ENCODE results near the gene PSMD12. TPM values are rescaled to one million over a fixed set of nuclear protein-coding genes. Genes with fewer than 3 reads are reported as not detected.
"Not testable (repeated sequence)": the region's sequence is repeated elsewhere in the genome, so short reads cannot be mapped to it uniquely, and the experiment has no call there.

The PSMD12 gene
- total RNA-seq, 1 experiment from 2014 or later, result 18.7 TPM

GRCh38 chr17:67336859-67337258, 29.5 kb downstream of the PSMD12 start:
- no peak for DNase-seq
- Histone ChIP-seq H3K9ac (ENCODE audit: low read length) (no peak overlapping the region), H3K4me3 (ENCODE audit: low read length) (no peak overlapping the region), H3K4me1 (ENCODE audit: low read length) (no peaks in the 10 kb centered on the region), H3K27me3 (ENCODE audit: low read length) (no peaks in the 10 kb centered on the region), H3K9me3 (ENCODE audit: low read length) (no peaks in the 10 kb centered on the region), H2AFZ (ENCODE audit: low read length) (no peak overlapping the region), H3K79me2 (ENCODE audit: low read length) (no peaks in the 10 kb centered on the region), H3K4me2 (ENCODE audit: low read depth, low read length, poor library complexity, severe bottlenecking) (no peak overlapping the region), H3K36me3 (ENCODE audit: insufficient read depth, low read length) (peaks cover 21% of the 10 kb centered on the region; the same call in 1 of the 2 replicates), H4K20me1 (ENCODE audit: insufficient read depth, low read depth, low read length) (no peaks in the 10 kb centered on the region), H3K9me2 (replicated peaks; ENCODE audit: insufficient read depth, low read length) (no peaks in the 10 kb centered on the region), H3K27ac (ENCODE audit: low read length) (no peak overlapping the region)

- no peaks in the 10 kb centered on the region for H3K79me2 ChIP-seq (ENCODE audit: low read length)
- H3K4me3 ChIP-seq (ENCODE audit: low read length), result no peak overlapping the region
- no peaks in the 10 kb centered on the region for H4K20me1 ChIP-seq (ENCODE audit: insufficient read depth, low read depth, low read length)
- no peak overlapping the region for H3K27ac ChIP-seq (ENCODE audit: low read length)
- peak; percentile 37 for DNase-seq
- H3K9me2 ChIP-seq (replicated peaks; ENCODE audit: insufficient read depth, low read length), result no peaks in the 10 kb centered on the region
- no peak overlapping the region for H3K4me2 ChIP-seq (ENCODE audit: low read depth, low read length, poor library complexity, severe bottlenecking)
- H3K4me1 ChIP-seq (ENCODE audit: low read length), result peaks cover 7% of the 10 kb centered on the region
- H3K9me3 ChIP-seq (ENCODE audit: low read length), result no peaks in the 10 kb centered on the region
- no peaks in the 10 kb centered on the region for H3K27me3 ChIP-seq (ENCODE audit: low read length)
- H2AFZ ChIP-seq (ENCODE audit: low read length), result no peak overlapping the region
- H3K36me3 ChIP-seq (ENCODE audit: insufficient read depth, low read length), result peaks cover 8% of the 10 kb centered on the region; the same call in 1 of the 2 replicates
- no peak overlapping the region for H3K9ac ChIP-seq (ENCODE audit: low read length)
Observed at GRCh38 chr17:67335245-67335835, 31.0 kb downstream of the PSMD12 start.

GRCh38 chr17:67332162-67332508, 34.2 kb downstream of the PSMD12 start:
- not testable (repeated sequence) for H2AFZ ChIP-seq (ENCODE audit: low read length); H3K4me2 ChIP-seq (ENCODE audit: low read depth, low read length, poor library complexity, severe bottlenecking); H3K4me1 ChIP-seq (ENCODE audit: low read length); H3K9ac ChIP-seq (ENCODE audit: low read length); H3K9me3 ChIP-seq (ENCODE audit: low read length); H3K27ac ChIP-seq (ENCODE audit: low read length); H3K79me2 ChIP-seq (ENCODE audit: low read length); H3K36me3 ChIP-seq (ENCODE audit: insufficient read depth, low read length); H3K27me3 ChIP-seq (ENCODE audit: low read length); H4K20me1 ChIP-seq (ENCODE audit: insufficient read depth, low read depth, low read length); H3K4me3 ChIP-seq (ENCODE audit: low read length); H3K9me2 ChIP-seq (replicated peaks; ENCODE audit: insufficient read depth, low read length)
- peak; percentile 23 for DNase-seq

- not testable (repeated sequence) for H3K9me3 ChIP-seq (ENCODE audit: low read length); H3K27ac ChIP-seq (ENCODE audit: low read length); H3K36me3 ChIP-seq (ENCODE audit: insufficient read depth, low read length); H3K4me2 ChIP-seq (ENCODE audit: low read depth, low read length, poor library complexity, severe bottlenecking); H4K20me1 ChIP-seq (ENCODE audit: insufficient read depth, low read depth, low read length); H3K9me2 ChIP-seq (replicated peaks; ENCODE audit: insufficient read depth, low read length); H3K4me3 ChIP-seq (ENCODE audit: low read length); H3K27me3 ChIP-seq (ENCODE audit: low read length); H3K9ac ChIP-seq (ENCODE audit: low read length); H3K79me2 ChIP-seq (ENCODE audit: low read length); H3K4me1 ChIP-seq (ENCODE audit: low read length)
- H2AFZ ChIP-seq (ENCODE audit: low read length), result peak overlapping the region; percentile 21; the same call in 1 of the 2 replicates
- peak; percentile 60 for DNase-seq
Observed at GRCh38 chr17:67331381-67332161, 34.8 kb downstream of the PSMD12 start.

- Histone ChIP-seq H3K4me3 (ENCODE audit: low read length) (no peak overlapping the region), H3K9me2 (replicated peaks; ENCODE audit: insufficient read depth, low read length) (no peaks in the 10 kb centered on the region), H3K27ac (ENCODE audit: low read length) (no peak overlapping the region), H3K4me2 (ENCODE audit: low read depth, low read length, poor library complexity, severe bottlenecking) (no peak overlapping the region), H3K4me1 (ENCODE audit: low read length) (peaks cover 7% of the 10 kb centered on the region), H3K36me3 (ENCODE audit: insufficient read depth, low read length) (no peaks in the 10 kb centered on the region), H4K20me1 (ENCODE audit: insufficient read depth, low read depth, low read length) (no peaks in the 10 kb centered on the region), H3K79me2 (ENCODE audit: low read length) (no peaks in the 10 kb centered on the region), H3K27me3 (ENCODE audit: low read length) (no peaks in the 10 kb centered on the region), H2AFZ (ENCODE audit: low read length) (no peak overlapping the region), H3K9me3 (ENCODE audit: low read length) (no peaks in the 10 kb centered on the region), H3K9ac (ENCODE audit: low read length) (no peak overlapping the region)
- no peak for DNase-seq
Observed at GRCh38 chr17:67328026-67328425, 38.4 kb downstream of the PSMD12 start.

GRCh38 chr17:67326959-67327745, 39.2 kb downstream of the PSMD12 start:
- H3K79me2 ChIP-seq (ENCODE audit: low read length); H4K20me1 ChIP-seq (ENCODE audit: insufficient read depth, low read depth, low read length); H3K27ac ChIP-seq (ENCODE audit: low read length): not testable (repeated sequence)

GRCh38 chr17:67326440-67326839, 39.9 kb downstream of the PSMD12 start:
- Histone ChIP-seq H3K27ac (ENCODE audit: low read length) (no peak overlapping the region), H3K4me2 (ENCODE audit: low read depth, low read length, poor library complexity, severe bottlenecking) (no peak overlapping the region), H2AFZ (ENCODE audit: low read length) (no peak overlapping the region), H3K4me3 (ENCODE audit: low read length) (no peak overlapping the region), H3K4me1 (ENCODE audit: low read length) (peaks cover 12% of the 10 kb centered on the region), H3K27me3 (ENCODE audit: low read length) (no peaks in the 10 kb centered on the region), H4K20me1 (ENCODE audit: insufficient read depth, low read depth, low read length) (no peaks in the 10 kb centered on the region), H3K9me2 (replicated peaks; ENCODE audit: insufficient read depth, low read length) (no peaks in the 10 kb centered on the region), H3K79me2 (ENCODE audit: low read length) (no peaks in the 10 kb centered on the region), H3K36me3 (ENCODE audit: insufficient read depth, low read length) (no peaks in the 10 kb centered on the region), H3K9ac (ENCODE audit: low read length) (no peak overlapping the region), H3K9me3 (ENCODE audit: low read length) (no peaks in the 10 kb centered on the region)
- DNase-seq, result no peak

More at GRCh38 chr17:67326959-67327745, 39.2 kb downstream of the PSMD12 start:
- H3K4me3 ChIP-seq (ENCODE audit: low read length); H3K9me3 ChIP-seq (ENCODE audit: low read length); DNase-seq; H3K36me3 ChIP-seq (ENCODE audit: insufficient read depth, low read length); H3K4me2 ChIP-seq (ENCODE audit: low read depth, low read length, poor library complexity, severe bottlenecking); H2AFZ ChIP-seq (ENCODE audit: low read length); H3K9me2 ChIP-seq (replicated peaks; ENCODE audit: insufficient read depth, low read length); H3K27me3 ChIP-seq (ENCODE audit: low read length); H3K9ac ChIP-seq (ENCODE audit: low read length): not testable (repeated sequence)
- peaks cover 10% of the 10 kb centered on the region for H3K4me1 ChIP-seq (ENCODE audit: low read length)

- H3K9ac ChIP-seq (ENCODE audit: low read length), result no peak overlapping the region
- H3K79me2 ChIP-seq (ENCODE audit: low read length), result no peaks in the 10 kb centered on the region
- H3K4me1 ChIP-seq (ENCODE audit: low read length), result peaks cover 7% of the 10 kb centered on the region
- no peaks in the 10 kb centered on the region for H3K9me3 ChIP-seq (ENCODE audit: low read length)
- H3K4me2 ChIP-seq (ENCODE audit: low read depth, low read length, poor library complexity, severe bottlenecking), result no peak overlapping the region
- H3K9me2 ChIP-seq (replicated peaks; ENCODE audit: insufficient read depth, low read length), result no peaks in the 10 kb centered on the region
- DNase-seq, result no peak
- H3K4me3 ChIP-seq (ENCODE audit: low read length), result no peak overlapping the region
- H2AFZ ChIP-seq (ENCODE audit: low read length), result no peak overlapping the region
- H3K27ac ChIP-seq (ENCODE audit: low read length), result no peak overlapping the region
- H3K27me3 ChIP-seq (ENCODE audit: low read length), result no peaks in the 10 kb centered on the region
- no peaks in the 10 kb centered on the region for H4K20me1 ChIP-seq (ENCODE audit: insufficient read depth, low read depth, low read length)
- no peaks in the 10 kb centered on the region for H3K36me3 ChIP-seq (ENCODE audit: insufficient read depth, low read length)
Observed at GRCh38 chr17:67324330-67324729, 42.0 kb downstream of the PSMD12 start.
